WTC11 (cell line): ENCODE data around the gene HCRTR1.

Experiments used
- CBFB ChIP-seq: sonication (generic); formaldehyde crosslinking; IDR thresholded peaks from 2 replicates; pipeline ENCODE4 v1.8.1; 2022; ENCODE audit warnings: mild to moderate bottlenecking, low read depth, missing genetic modification reagents
- CDX4 ChIP-seq: fragments of 250-450 bp; sonication (Bioruptor Pico); IDR thresholded peaks from 2 replicates; pipeline ENCODE4 v1.9.0; 2021; ENCODE audit warnings: moderate library complexity, mild to moderate bottlenecking, inconsistent platforms, borderline replicate concordance
- CTCF ChIP-seq: fragments of 200-600 bp; IDR thresholded peaks from 2 replicates; pipeline ENCODE4 v1.8.0; 2022; ENCODE audit warnings: antibody characterized with exemption
- E2F1 ChIP-seq: sonication (generic); formaldehyde crosslinking; IDR thresholded peaks from 2 replicates; pipeline ENCODE4 v1.8.0; 2022; ENCODE audit warnings: mild to moderate bottlenecking, missing genetic modification reagents
- EMX1 ChIP-seq: fragments of 250-450 bp; sonication (Bioruptor Pico); IDR thresholded peaks from 2 replicates; pipeline ENCODE4 v1.8.0; 2021; ENCODE audit warnings: mild to moderate bottlenecking
- GRHL2 ChIP-seq: fragments of 250-450 bp; sonication (Bioruptor Pico); IDR thresholded peaks from 2 replicates; pipeline ENCODE4 v1.8.0; 2022; ENCODE audit warnings: mild to moderate bottlenecking, moderate library complexity; ENCODE audit not compliant: insufficient replicate concordance, severe bottlenecking
- MYBL2 ChIP-seq: sonication (generic); formaldehyde crosslinking; IDR thresholded peaks from 2 replicates; pipeline ENCODE4 v1.8.1; 2023; ENCODE audit warnings: mild to moderate bottlenecking, moderate library complexity, missing genetic modification reagents
- NR3C1 ChIP-seq: sonication (generic); formaldehyde crosslinking; conservative IDR thresholded peaks from 2 replicates; pipeline ENCODE4 v1.8.1; 2023; ENCODE audit warnings: low read depth, mild to moderate bottlenecking, missing genetic modification reagents
- RELA ChIP-seq: sonication (generic); formaldehyde crosslinking; IDR thresholded peaks from 2 replicates; pipeline ENCODE4 v1.8.1; 2022; ENCODE audit warnings: missing genetic modification reagents, mild to moderate bottlenecking, borderline replicate concordance
- SMAD4 ChIP-seq: sonication (generic); formaldehyde crosslinking; IDR thresholded peaks from 2 replicates; pipeline ENCODE4 v1.8.0; 2022; ENCODE audit warnings: mild to moderate bottlenecking, missing genetic modification reagents
- SP1 ChIP-seq: sonication (generic); formaldehyde crosslinking; conservative IDR thresholded peaks from 2 replicates; pipeline ENCODE4 v1.8.1; 2022; ENCODE audit warnings: missing genetic modification reagents
- USF2 ChIP-seq: sonication (generic); formaldehyde crosslinking; IDR thresholded peaks from 2 replicates; pipeline ENCODE4 v1.8.1; 2023; ENCODE audit warnings: mild to moderate bottlenecking, missing genetic modification reagents, moderate library complexity

GRCh38 chr1:31667065-31667785 is 49.7 kb downstream of the HCRTR1 start:
- TF ChIP-seq CDX4 (CRISPR knock-in tag) (no peak), GRHL2 (CRISPR knock-in tag) (no peak), CBFB (no peak), CTCF (no peak), E2F1 (CRISPR knock-in tag) (no peak), RELA (no peak), USF2 (CRISPR knock-in tag) (no peak), MYBL2 (no peak), SP1 (CRISPR knock-in tag) (no peak), EMX1 (no peak), NR3C1 (CRISPR knock-in tag) (no peak), SMAD4 (no peak)
